Transverse colon (tissue), 4 donors: ENCODE results near the gene PLGRKT. TPM values are rescaled to one million over a fixed set of nuclear protein-coding genes. Genes with fewer than 3 reads are reported as not detected.

Experiments
- DNase-seq: peaks from one replicate; pipeline ENCODE4 v3.0.0-alpha.2; 2019
- H3K27ac ChIP-seq, 4 donors: fragments of 200-600 bp; sonication (generic); 2 replicates each; pipeline ENCODE4 v1.5.1; 2016 to 2018; ENCODE audit warnings: inconsistent platforms in 4 of 4
- H3K27me3 ChIP-seq: fragments of 200-600 bp; sonication (generic); 2 replicates; pipeline ENCODE4 v1.5.1; 2017; ENCODE audit warnings: inconsistent platforms
- H3K36me3 ChIP-seq, 4 donors: fragments of 200-600 bp; sonication (generic); 2 replicates each; pipeline ENCODE4 v1.5.1; 2017 to 2019; ENCODE audit warnings: inconsistent platforms in 4 of 4
- H3K4me1 ChIP-seq, 4 donors: fragments of 200-600 bp; sonication (generic); 2 replicates each; pipeline ENCODE4 v1.5.1; 2017 to 2020; ENCODE audit warnings: inconsistent platforms in 4 of 4
- H3K4me3 ChIP-seq, 4 donors: fragments of 200-600 bp; sonication (generic); 1 replicate in 1 of 4; 2 replicates in 3 of 4; pipeline versions ENCODE4 v1.5.1 to v1.6.1; 2017 to 2019; ENCODE audit warnings: inconsistent platforms in 4 of 4
- H3K9me3 ChIP-seq, 2 donors: fragments of 200-600 bp; sonication (generic); 2 replicates each; pipeline ENCODE4 v1.5.1; 2017 to 2019; ENCODE audit warnings: inconsistent platforms in 2 of 2
- CTCF ChIP-seq, 5 experiments: fragments of 200-600 bp in 3 of 5; fragments of 450-650 bp in 2 of 5; sonication (generic) in 3 of 5; IDR thresholded peaks; 1 replicate in 2 of 5; 2 replicates in 3 of 5; pipeline ENCODE4 v1.5.1; 2016 to 2017; ENCODE audit warnings: antibody characterized with exemption in 5 of 5, inconsistent platforms in 3 of 5, mild to moderate bottlenecking in 2 of 5, moderate library complexity in 1 of 5
- EP300 ChIP-seq: sonication (generic); formaldehyde crosslinking; IDR thresholded peaks from one replicate; pipeline ENCODE4 v1.6.1; 2017; ENCODE audit warnings: antibody characterized with exemption, low read depth
- POLR2A ChIP-seq: fragments of 450-650 bp; IDR thresholded peaks from one replicate; pipeline ENCODE4 v1.6.1; 2016; ENCODE audit warnings: antibody characterized with exemption, mild to moderate bottlenecking, moderate library complexity
- POLR2AphosphoS5 ChIP-seq, 3 donors: sonication (generic); formaldehyde crosslinking; IDR thresholded peaks; one replicate each; pipeline ENCODE4 v1.6.1; 2016; ENCODE audit warnings: antibody characterized with exemption in 3 of 3
- WGBS, 2 donors: methylation state at CpG; one replicate each; pipeline ENCODE4 v1.1.5; 2018; ENCODE audit warnings: low coverage in 1 of 2; 5-methylcytosine and 5-hydroxymethylcytosine counted together
- in situ Hi-C, 4 donors: fragments of 200-750 bp; cut with MboI; loops; one replicate each; pipeline versions ENCODE4 v1.15.0 to v1.15.1; 2017; ENCODE audit warnings: low sequenced_read_pairs in 3 of 4, low pct_ligation_motif_present in 1 of 4, low pct_unique_long_range_greater_than_20kb in 1 of 4
- intact Hi-C: fragments of 100-400 bp; cut with DNase I; formaldehyde crosslinking; loops from one replicate; pipeline ENCODE4 v1.15.1; 2023; ENCODE audit warnings: low total_unique reads
- total RNA-seq, 4 donors: library from RNA; depleted of rRNA; stranded (reverse); fragments of >200 nt; gene quantifications; one replicate each; pipeline ENCODE4 v1.1.0, GENCODE V29; 2016

The PLGRKT gene
- total RNA-seq, 4 donors from 2014 or later: 1.6 to 58.3 (median 16.5) TPM

- DNase-seq: no peak
- WGBS, 2 donors: 59 to 74% methylated on average over 2 to 3 of the region's 3 CpGs
- Histone ChIP-seq H3K4me1 (peaks cover 0 to 5% (median 1%) of the 10 kb centered on the region in 4 donors), H3K27ac (no peak overlapping the region), H3K9me3 (no peaks in the 10 kb centered on the region), H3K27me3 (no peaks in the 10 kb centered on the region), H3K36me3 (no peaks in the 10 kb centered on the region), H3K4me3 (no peak overlapping the region)
- in situ Hi-C loops: loop anchor here in 3 of 4 donors (25.0 kb wide), 4 partner anchors 181 to 669 kb away; partner anchors contain the start of genes INSL6 (in 1 of the 3) and JAK2 (in 1 of the 3)
- intact Hi-C loops: no loop called here
- TF ChIP-seq CTCF (IDR thresholded peaks at IDR 0.05) (no peak), POLR2A (no peak), EP300 (no peak), POLR2AphosphoS5 (IDR thresholded peaks at IDR 0.05) (no peak)
Measured at GRCh38 chr9:5430912-5431311, 6.8 kb downstream of the PLGRKT start.

- peaks cover 0 to 3% (median 0%) of the 10 kb centered on the region in 4 donors for H3K4me1 ChIP-seq
- no peaks in the 10 kb centered on the region for H3K27me3 ChIP-seq
- H3K9me3 ChIP-seq: no peaks in the 10 kb centered on the region
- intact Hi-C loops (loop anchor here (5.0 kb wide), 1 partner anchor 367 kb away; no protein-coding TSS in a partner anchor), in situ Hi-C loops (loop anchor here in 3 of 4 donors (10.0 to 25.0 kb wide), 5 partner anchors 182 to 668 kb away; partner anchors contain the start of genes INSL6 (in 2 of the 3) and JAK2 (in 1 of the 3))
- no peak for DNase-seq
- WGBS, 2 donors: 83 to 85% methylated on average over 4 to 10 of the region's 10 CpGs
- H3K4me3 ChIP-seq: no peak overlapping the region
- H3K36me3 ChIP-seq: no peaks in the 10 kb centered on the region
- H3K27ac ChIP-seq: no peak overlapping the region
- TF ChIP-seq POLR2A: no peak
- TF ChIP-seq POLR2AphosphoS5 (IDR thresholded peaks at IDR 0.05): no peak
- TF ChIP-seq EP300: no peak
- no peak for TF ChIP-seq CTCF (IDR thresholded peaks at IDR 0.05)
Measured at GRCh38 chr9:5429873-5430564, 7.7 kb downstream of the PLGRKT start.

DNA sequence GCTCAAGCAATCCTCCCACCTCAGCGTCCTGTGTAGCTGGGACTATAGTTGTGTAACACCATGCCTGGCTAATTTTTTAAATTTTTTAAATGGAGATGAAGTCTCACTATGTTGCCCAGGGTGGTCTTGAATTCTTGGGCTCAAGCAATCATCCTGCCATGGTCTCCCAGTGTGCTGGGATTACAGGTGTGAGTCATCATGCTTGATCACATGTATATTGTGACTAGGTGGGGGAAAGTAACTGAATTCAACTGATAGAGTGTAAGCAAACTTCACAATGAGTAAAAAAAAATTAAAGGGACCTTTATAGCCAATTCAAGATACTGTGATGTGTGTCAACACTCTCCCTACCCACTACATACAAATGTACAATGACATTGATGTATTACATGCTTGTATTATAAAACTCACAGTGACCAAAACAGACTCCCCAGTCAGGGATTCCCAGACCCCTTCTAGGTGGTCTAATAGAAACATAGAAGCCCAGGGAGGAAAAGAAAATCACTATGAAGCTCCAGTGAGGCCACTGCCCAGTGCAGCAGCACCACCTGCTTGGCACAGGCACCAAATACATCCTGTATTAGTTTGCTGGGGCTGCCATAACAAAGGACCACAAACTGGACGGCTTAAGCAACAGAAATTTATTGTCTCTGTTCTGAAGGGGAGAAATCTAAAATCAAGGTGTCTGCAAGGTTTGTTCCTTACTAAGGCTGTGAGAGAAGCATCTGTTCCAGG lies 8.8 kb downstream of the PLGRKT start:
- no peaks in the 10 kb centered on the region for H3K36me3 ChIP-seq
- TF ChIP-seq CTCF (IDR thresholded peaks at IDR 0.05) (no peak), EP300 (no peak), POLR2AphosphoS5 (IDR thresholded peaks at IDR 0.05) (no peak), POLR2A (no peak)
- DNase-seq: no peak
- in situ Hi-C loops: loop anchor here in 3 of 4 donors (10.0 to 25.0 kb wide), 5 partner anchors 183 to 667 kb away; partner anchors contain the start of genes INSL6 (in 2 of the 3) and JAK2 (in 1 of the 3)
- no peaks in the 10 kb centered on the region for H3K9me3 ChIP-seq
- no peaks in the 10 kb centered on the region for H3K27me3 ChIP-seq
- H3K27ac ChIP-seq: no peak overlapping the region
- H3K4me1 ChIP-seq: peaks cover 0 to 3% (median 0%) of the 10 kb centered on the region in 4 donors
- intact Hi-C loops: loop anchor here (5.0 kb wide), 1 partner anchor 368 kb away; no protein-coding TSS in a partner anchor
- 90 to 100% methylated on average over 1 to 2 of the region's 2 CpGs for WGBS, 2 donors
- no peak overlapping the region for H3K4me3 ChIP-seq

DNA sequence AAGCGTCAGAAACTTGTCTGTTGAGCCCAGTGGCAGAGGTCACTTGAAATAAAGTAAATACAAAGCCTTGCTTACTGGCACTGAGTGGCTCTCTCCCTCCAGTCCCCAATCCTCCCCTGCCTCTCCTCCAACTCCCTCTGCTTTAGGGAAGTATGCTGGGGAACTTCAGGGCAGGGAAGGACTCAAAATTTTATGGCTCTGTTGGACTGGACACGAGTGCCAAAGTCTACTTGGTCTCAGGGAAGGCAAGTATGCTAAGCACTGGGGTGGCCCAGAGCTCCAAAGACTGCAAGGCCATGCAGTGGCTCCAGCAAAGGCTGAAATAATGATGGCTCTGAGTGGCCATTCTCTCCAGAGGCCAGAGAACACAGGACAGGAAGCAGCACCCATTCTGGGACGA lies 9.6 kb downstream of the PLGRKT start:
- Histone ChIP-seq H3K4me1 (peaks cover 0 to 3% (median 0%) of the 10 kb centered on the region in 4 donors), H3K27me3 (no peaks in the 10 kb centered on the region), H3K4me3 (no peak overlapping the region), H3K36me3 (no peaks in the 10 kb centered on the region), H3K9me3 (no peaks in the 10 kb centered on the region), H3K27ac (no peak overlapping the region)
- in situ Hi-C loops: loop anchor here in 3 of 4 donors (10.0 to 25.0 kb wide), 5 partner anchors 184 to 666 kb away; partner anchors contain the start of genes INSL6 (in 2 of the 3) and JAK2 (in 1 of the 3)
- intact Hi-C loops: loop anchor here (5.0 kb wide), 1 partner anchor 369 kb away; no protein-coding TSS in a partner anchor
- no peak for TF ChIP-seq POLR2AphosphoS5 (IDR thresholded peaks at IDR 0.05)
- TF ChIP-seq CTCF (IDR thresholded peaks at IDR 0.05): no peak
- TF ChIP-seq EP300: no peak
- no peak for TF ChIP-seq POLR2A
- no peak for DNase-seq
- whole genome bisulfite sequencing, 2 donors: 57 to 69% methylated on average over 2 to 3 of the region's 3 CpGs
